Stimulated activated CD8-positive, alpha-beta memory T cell treated with anti-CD3 and anti-CD28 coated beads, Interleukin-7, amount 100 ng/mL, for 24 hours (primary cell): ENCODE data around the gene TP53I13.

Experiments used
- DNase-seq: peaks from one replicate; pipeline ENCODE4 v3.0.0-alpha.2; 2020; ENCODE audit warnings: low read depth

The TP53I13 gene

DNA sequence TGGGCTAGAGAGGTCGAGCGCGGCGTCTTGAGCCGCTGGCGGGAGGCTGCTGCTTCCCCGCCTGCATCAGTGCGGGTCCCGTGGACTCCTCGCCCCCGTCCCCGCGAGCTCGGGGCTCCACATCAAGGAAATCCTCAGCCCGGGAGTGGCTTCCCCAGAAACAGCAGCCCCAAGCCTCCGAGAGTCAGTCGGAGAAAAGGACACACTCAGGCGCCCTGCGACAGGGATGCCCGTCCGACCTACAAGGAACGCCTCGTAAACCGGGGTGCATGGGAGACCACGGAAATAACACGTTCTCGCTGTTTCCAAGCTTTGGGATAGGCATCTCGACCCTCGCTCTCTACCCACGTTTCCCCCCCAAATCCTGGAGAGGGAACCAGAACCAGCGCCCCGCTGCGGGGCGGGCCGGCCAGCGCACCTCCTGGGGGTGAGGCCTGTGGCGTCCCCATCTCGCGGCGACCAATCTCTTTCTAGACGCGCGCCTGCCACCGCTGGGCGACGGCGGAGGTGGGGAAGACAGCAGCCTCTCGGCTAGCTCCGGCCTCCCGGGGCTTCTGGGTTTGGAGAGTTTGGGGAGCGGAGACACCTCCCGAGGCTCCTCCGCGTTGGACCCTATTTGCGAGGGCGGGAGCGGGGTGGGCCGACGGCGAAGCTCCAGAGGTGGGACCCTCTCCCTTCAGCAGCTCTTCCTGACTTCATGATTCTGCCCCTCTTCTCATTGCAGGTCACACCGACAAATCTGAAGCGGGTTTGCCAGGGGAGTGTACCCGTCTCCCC, 759 bp upstream of the TP53I13 start:
- no peak for DNase-seq

DNA sequence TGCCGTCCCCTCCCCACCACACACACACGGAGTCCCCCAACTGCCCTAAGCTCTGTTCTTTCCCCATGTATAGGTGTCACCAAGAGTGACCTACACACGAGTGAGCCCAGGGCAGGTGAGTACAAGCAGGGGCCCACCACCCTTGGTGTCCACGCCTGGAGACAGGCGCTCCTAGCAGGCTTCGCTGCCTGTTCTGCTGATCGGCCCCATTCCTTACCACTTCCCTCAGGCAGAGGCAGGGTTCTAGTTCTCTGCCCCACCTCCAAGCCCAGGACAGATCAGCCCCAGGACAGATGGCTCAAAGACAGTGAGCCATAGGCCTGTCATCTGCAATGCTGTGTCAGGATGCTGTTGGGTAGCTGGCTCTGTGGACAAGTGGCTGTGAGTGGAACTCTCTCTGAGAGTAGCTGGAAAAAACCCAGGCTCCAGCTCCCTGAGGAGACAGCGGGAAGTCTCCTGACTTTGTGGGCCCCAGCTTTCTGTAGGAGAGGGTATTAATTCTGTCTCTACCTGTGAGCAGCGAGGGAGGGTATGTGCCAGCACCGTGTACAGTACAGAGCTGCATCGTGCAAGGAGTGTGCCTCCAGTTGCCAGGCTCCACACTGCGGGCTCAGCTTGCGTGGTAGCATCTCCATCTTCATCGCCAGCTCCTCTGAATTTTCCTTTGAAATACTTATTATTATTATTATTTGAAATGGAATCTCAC, 897 bp downstream of the TP53I13 start:
- no peak for DNase-seq

DNA sequence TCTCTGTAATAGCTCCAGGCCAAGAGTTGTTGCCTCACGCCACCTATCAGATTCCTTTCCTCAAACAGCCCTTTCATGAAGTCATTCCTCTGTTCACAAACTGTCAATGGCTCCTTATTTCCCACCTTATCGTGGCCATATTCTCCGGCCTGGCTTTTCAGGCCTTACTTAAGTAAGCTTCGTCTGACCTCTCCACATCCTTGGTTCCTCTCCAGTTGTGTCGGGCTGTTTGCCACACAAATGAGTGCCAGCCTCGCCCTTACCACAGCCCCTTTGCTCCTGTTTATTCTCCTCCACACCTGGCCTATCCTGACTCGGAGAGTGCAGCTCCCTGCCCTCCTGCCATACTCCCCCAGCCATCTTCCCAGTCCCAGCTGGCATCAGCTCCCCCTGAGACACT, 2.0 kb downstream of the TP53I13 start:
- no peak for DNase-seq

DNA sequence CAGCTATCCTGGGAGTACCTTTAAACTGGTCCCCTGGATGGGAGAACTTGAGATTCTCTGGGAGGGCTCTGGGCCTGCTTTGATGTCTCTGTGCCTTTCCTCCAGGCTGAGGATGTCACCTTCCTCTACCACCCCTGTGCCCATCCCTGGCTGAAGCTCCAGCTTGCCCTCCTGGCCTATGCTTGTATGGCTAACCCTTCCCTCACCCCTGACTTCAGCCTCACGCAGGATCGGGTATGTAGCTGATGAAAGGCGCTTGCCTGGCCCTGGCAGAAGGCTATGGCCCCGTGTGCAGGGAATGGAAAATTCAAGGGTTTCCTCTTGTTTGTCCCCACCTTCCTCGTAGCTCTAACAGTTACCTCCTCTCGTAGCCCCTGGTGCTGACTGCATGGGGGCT, 3.0 kb downstream of the TP53I13 start:
- no peak for DNase-seq

GRCh38 chr17:29571883-29572681, 3.6 kb downstream of the TP53I13 start:
- DNase-seq: no peak

GRCh38 chr17:29572691-29573557, 4.4 kb downstream of the TP53I13 start:
- DNase-seq: no peak

DNA sequence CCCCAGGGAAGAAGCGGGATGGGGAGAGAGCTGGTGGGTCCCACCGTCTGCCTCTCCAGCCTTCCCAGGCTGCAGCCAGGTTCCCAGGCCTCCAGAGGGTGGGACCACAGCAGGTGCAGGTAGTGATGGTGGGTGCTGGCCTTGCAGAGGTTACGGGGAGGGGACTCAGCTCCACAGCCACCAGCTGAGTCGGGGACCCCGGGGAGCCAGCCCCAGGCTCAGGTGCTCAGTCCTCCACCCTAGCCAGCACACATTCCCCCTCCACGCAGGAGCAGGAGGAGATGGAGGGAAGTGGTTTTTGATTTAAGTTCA, 5.0 kb downstream of the TP53I13 start:
- no peak for DNase-seq

DNA sequence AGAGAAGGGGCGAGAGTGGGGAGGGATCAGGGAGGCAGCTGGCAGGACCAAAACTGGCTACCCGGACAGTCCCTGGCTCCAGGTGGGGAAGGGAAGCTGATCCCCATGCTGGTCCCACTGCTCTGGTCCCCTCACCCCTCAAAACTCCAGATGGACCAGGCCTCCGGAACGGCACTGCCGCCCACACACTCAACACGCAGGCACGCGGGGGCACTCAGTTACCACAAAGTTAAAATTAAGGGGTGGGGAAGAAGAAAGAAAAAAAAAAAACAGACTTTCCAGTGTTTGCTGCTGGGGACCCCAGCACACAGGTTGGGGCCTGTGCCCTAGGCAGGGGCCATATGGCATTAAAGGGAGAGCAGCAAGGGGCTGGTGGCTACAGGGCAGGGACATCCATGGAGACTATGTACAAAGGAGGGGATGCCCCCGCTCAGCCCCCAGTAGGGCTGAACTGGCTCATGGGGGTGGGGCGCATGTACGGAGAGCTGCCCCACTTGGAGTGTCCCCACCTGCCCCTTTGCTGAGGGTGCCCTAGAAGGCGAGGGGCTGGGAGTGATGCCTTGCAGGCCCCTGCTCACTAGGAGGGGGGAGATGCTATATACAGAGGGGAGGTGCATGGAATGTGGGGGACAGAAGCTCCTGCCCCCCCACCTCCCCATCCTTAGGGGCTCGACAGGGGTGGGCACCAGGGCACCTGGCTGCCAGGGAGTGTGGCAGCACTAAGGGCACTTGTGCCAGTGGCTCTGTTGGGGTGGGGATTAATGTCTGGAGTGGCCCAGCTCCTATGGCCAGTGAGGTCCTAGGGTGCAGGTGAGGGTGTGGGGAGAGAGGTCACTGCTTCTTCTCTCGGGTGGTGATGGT, 5.6 kb downstream of the TP53I13 start:
- no peak for DNase-seq

DNA sequence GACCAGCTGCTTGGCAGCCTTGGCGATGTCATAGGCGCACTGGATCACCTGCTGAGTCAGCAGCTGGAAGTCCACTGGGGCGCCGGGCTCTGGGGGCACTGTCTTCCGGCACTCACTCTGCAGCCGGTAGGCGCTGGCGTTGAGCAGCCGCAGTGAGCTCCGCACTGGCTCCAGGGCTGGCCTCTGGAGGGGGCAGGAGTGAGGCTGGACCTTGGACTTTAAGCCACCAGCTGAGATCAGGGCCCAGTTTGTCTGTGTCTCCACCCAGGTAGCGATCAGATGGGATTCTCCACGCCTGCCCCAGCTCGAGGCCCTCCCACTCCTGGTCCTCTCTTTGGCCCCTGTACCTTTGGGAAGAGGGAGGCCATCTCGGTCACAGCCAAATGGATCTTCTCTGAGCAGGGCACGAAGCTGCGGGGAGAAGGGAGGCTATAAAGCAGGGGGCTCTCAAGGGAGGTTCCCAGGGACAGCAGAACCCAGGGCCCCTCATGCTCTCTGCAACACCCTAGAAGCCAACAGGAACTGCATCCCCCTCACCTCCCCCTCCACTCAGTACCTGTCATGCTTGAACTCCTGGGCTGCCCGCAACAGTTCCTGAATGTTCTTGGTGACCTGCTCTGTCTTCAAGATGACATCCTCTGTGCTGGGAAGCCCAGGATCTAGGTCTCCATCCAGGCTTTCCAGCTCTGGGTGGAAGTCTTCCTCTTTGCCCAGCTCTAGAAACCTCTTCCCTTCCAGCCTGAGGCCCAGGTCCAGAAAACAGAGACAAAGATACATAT, 6.4 kb downstream of the TP53I13 start:
- DNase-seq: no peak

DNA sequence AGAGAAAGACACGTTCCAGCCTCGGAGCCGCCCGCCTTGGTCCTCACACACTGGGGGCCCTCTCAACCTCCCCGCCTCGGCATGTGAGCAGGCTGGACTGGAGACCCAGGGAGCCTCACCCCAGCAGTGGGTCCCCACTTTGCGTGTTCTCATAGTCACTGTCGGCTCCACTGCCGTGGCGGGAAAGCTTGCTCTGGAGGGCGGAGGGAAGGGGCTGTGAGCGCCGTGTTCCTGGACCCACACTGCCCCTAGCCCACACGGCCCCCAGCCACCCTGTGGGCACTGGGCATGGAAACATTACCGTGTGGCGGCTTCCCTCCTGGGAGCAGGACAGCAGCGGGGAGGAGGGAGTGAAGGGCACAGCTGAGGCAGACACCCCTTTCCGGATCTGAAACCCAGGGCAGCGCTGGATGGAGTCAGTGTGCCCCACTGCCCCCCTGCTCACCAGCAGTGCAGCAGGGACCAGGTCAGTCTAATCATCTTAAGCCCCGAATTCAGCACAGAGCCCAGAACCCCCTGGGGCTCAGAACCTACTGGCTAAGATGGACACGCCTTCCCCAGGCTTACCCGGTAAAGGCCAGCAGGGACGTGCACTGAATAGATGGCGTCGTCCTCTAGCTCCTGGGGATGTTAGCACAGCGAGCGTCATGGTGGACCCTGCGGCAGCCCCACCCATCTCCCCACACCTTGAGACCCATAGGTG, 7.2 kb downstream of the TP53I13 start:
- DNase-seq: no peak

- no peak for DNase-seq
These were observed 7.9 kb downstream of the TP53I13 start for GRCh38 chr17:29576214-29577000.

- DNase-seq: no peak
These were observed 8.5 kb downstream of the TP53I13 start for GRCh38 chr17:29577001-29577370.

GRCh38 chr17:29577385-29578211, 9.1 kb downstream of the TP53I13 start:
- DNase-seq: no peak

GRCh38 chr17:29578626-29579485, 10.4 kb downstream of the TP53I13 start:
- no peak for DNase-seq

- peak; percentile 78 for DNase-seq
These were observed 11.6 kb downstream of the TP53I13 start for GRCh38 chr17:29579866-29580771.
